ENCODE measurements around the gene RPL26.
"Not testable (repeated sequence)": the region's sequence is repeated elsewhere in the genome, so short reads cannot be mapped to it uniquely, and the experiment has no call there.

The RPL26 gene

GRCh38 chr17:8378117-8378516, 4.9 kb downstream of the RPL26 start:
- Histone ChIP-seq H3K4me1 (ENCODE audit: control insufficient read depth in 1 of 2, insufficient read depth in 2 of 2, low read length in 2 of 2) (peaks cover 0 to 40% of the 10 kb centered on the region in 2 donors), H3K36me3 (ENCODE audit: control insufficient read depth in 1 of 2, insufficient read depth in 2 of 2, low read length in 2 of 2) (peaks cover 44 to 46% of the 10 kb centered on the region in 2 donors)
- H3K9me3 ChIP-seq (ENCODE audit: control insufficient read depth in 1 of 2, low read length in 2 of 2); H3K4me3 ChIP-seq (ENCODE audit: low read depth in 1 of 2, low read length in 2 of 2); H3K27ac ChIP-seq (ENCODE audit: low read length); H3K27me3 ChIP-seq (ENCODE audit: low read depth, low read length): not testable (repeated sequence)

- no peaks in the 10 kb centered on the region for H3K27me3 ChIP-seq (ENCODE audit: low read depth, low read length)
- no peaks in the 10 kb centered on the region for H3K9me3 ChIP-seq (ENCODE audit: control insufficient read depth in 1 of 2, low read length in 2 of 2)
- H3K27ac ChIP-seq (ENCODE audit: low read length): peak overlapping the region; percentile 61
- H3K4me3 ChIP-seq (ENCODE audit: low read depth in 1 of 2, low read length in 2 of 2): no peak overlapping the region
- H3K36me3 ChIP-seq (ENCODE audit: control insufficient read depth in 1 of 2, insufficient read depth in 2 of 2, low read length in 2 of 2): peaks cover 44 to 46% of the 10 kb centered on the region in 2 donors
- peaks cover 0 to 40% of the 10 kb centered on the region in 2 donors for H3K4me1 ChIP-seq (ENCODE audit: control insufficient read depth in 1 of 2, insufficient read depth in 2 of 2, low read length in 2 of 2)
Measured at GRCh38 chr17:8377422-8377821, 5.6 kb downstream of the RPL26 start.

GRCh38 chr17:8376271-8377067, 6.5 kb downstream of the RPL26 start, which contains the start of gene KRABD2:
Gene KRABD2 (minus strand): TSS chr17:8376704.
- no peaks in the 10 kb centered on the region for H3K9me3 ChIP-seq (ENCODE audit: control insufficient read depth in 1 of 2, low read length in 2 of 2)
- H3K36me3 ChIP-seq (ENCODE audit: control insufficient read depth in 1 of 2, insufficient read depth in 2 of 2, low read length in 2 of 2): peaks cover 46 to 50% of the 10 kb centered on the region in 2 donors
- H3K4me1 ChIP-seq (ENCODE audit: control insufficient read depth in 1 of 2, insufficient read depth in 2 of 2, low read length in 2 of 2): peaks cover 0 to 31% of the 10 kb centered on the region in 2 donors
- H3K4me3 ChIP-seq (ENCODE audit: low read depth in 1 of 2, low read length in 2 of 2): peak within 1 kb of the TSS; percentile 73 to 95
- peak within 1 kb of the TSS; percentile 61 for H3K27ac ChIP-seq (ENCODE audit: low read length)
- no peaks in the 10 kb centered on the region for H3K27me3 ChIP-seq (ENCODE audit: low read depth, low read length)

GRCh38 chr17:8375738-8376259, 7.2 kb downstream of the RPL26 start:
- H3K9me3 ChIP-seq (ENCODE audit: control insufficient read depth in 1 of 2, low read length in 2 of 2): no peaks in the 10 kb centered on the region
- peak overlapping the region; percentile 61 for H3K27ac ChIP-seq (ENCODE audit: low read length)
- H3K4me3 ChIP-seq (ENCODE audit: low read depth in 1 of 2, low read length in 2 of 2): peak overlapping the region; percentile 73 to 95
- peaks cover 0 to 24% of the 10 kb centered on the region in 2 donors for H3K4me1 ChIP-seq (ENCODE audit: control insufficient read depth in 1 of 2, insufficient read depth in 2 of 2, low read length in 2 of 2)
- H3K27me3 ChIP-seq (ENCODE audit: low read depth, low read length): no peaks in the 10 kb centered on the region
- peaks cover 39 to 48% of the 10 kb centered on the region in 2 donors for H3K36me3 ChIP-seq (ENCODE audit: control insufficient read depth in 1 of 2, insufficient read depth in 2 of 2, low read length in 2 of 2)

- H3K27me3 ChIP-seq (ENCODE audit: low read depth, low read length); H3K9me3 ChIP-seq (ENCODE audit: control insufficient read depth in 1 of 2, low read length in 2 of 2); H3K4me3 ChIP-seq (ENCODE audit: low read depth in 1 of 2, low read length in 2 of 2); H3K27ac ChIP-seq (ENCODE audit: low read length): not testable (repeated sequence)
- H3K4me1 ChIP-seq (ENCODE audit: control insufficient read depth in 1 of 2, insufficient read depth in 2 of 2, low read length in 2 of 2): peaks cover 0 to 15% of the 10 kb centered on the region in 2 donors
- peaks cover 36 to 42% of the 10 kb centered on the region in 2 donors for H3K36me3 ChIP-seq (ENCODE audit: control insufficient read depth in 1 of 2, insufficient read depth in 2 of 2, low read length in 2 of 2)
Measured at GRCh38 chr17:8373856-8374255, 9.1 kb downstream of the RPL26 start.

- H3K4me3 ChIP-seq (ENCODE audit: low read depth in 1 of 2, low read length in 2 of 2): no peak overlapping the region
- H3K9me3 ChIP-seq (ENCODE audit: control insufficient read depth in 1 of 2, low read length in 2 of 2): no peaks in the 10 kb centered on the region
- peaks cover 0 to 15% of the 10 kb centered on the region in 2 donors for H3K4me1 ChIP-seq (ENCODE audit: control insufficient read depth in 1 of 2, insufficient read depth in 2 of 2, low read length in 2 of 2)
- peaks cover 32% of the 10 kb centered on the region in 2 donors for H3K36me3 ChIP-seq (ENCODE audit: control insufficient read depth in 1 of 2, insufficient read depth in 2 of 2, low read length in 2 of 2)
- H3K27me3 ChIP-seq (ENCODE audit: low read depth, low read length): no peaks in the 10 kb centered on the region
- no peak overlapping the region for H3K27ac ChIP-seq (ENCODE audit: low read length)
Measured at GRCh38 chr17:8372422-8372821, 10.6 kb downstream of the RPL26 start.

GRCh38 chr17:8371786-8372185, 11.2 kb downstream of the RPL26 start:
- Histone ChIP-seq H3K36me3 (ENCODE audit: control insufficient read depth in 1 of 2, insufficient read depth in 2 of 2, low read length in 2 of 2) (peaks cover 26% of the 10 kb centered on the region in 2 donors), H3K9me3 (ENCODE audit: control insufficient read depth in 1 of 2, low read length in 2 of 2) (no peaks in the 10 kb centered on the region), H3K4me1 (ENCODE audit: control insufficient read depth in 1 of 2, insufficient read depth in 2 of 2, low read length in 2 of 2) (peaks cover 0 to 10% of the 10 kb centered on the region in 2 donors), H3K27ac (ENCODE audit: low read length) (no peak overlapping the region), H3K27me3 (ENCODE audit: low read depth, low read length) (no peaks in the 10 kb centered on the region), H3K4me3 (ENCODE audit: low read depth in 1 of 2, low read length in 2 of 2) (no peak overlapping the region)

- peaks cover 24 to 26% of the 10 kb centered on the region in 2 donors for H3K36me3 ChIP-seq (ENCODE audit: control insufficient read depth in 1 of 2, insufficient read depth in 2 of 2, low read length in 2 of 2)
- no peak overlapping the region for H3K27ac ChIP-seq (ENCODE audit: low read length)
Measured at GRCh38 chr17:8369944-8370343, 13.0 kb downstream of the RPL26 start.

GRCh38 chr17:8368193-8368592, 14.8 kb downstream of the RPL26 start:
- H3K27me3 ChIP-seq (ENCODE audit: low read depth, low read length): no peaks in the 10 kb centered on the region
- H3K4me3 ChIP-seq (ENCODE audit: low read depth in 1 of 2, low read length in 2 of 2): no peak overlapping the region
- no peaks in the 10 kb centered on the region for H3K4me1 ChIP-seq (ENCODE audit: control insufficient read depth in 1 of 2, insufficient read depth in 2 of 2, low read length in 2 of 2)
- H3K9me3 ChIP-seq (ENCODE audit: control insufficient read depth in 1 of 2, low read length in 2 of 2): no peaks in the 10 kb centered on the region
- peaks cover 24 to 26% of the 10 kb centered on the region in 2 donors for H3K36me3 ChIP-seq (ENCODE audit: control insufficient read depth in 1 of 2, insufficient read depth in 2 of 2, low read length in 2 of 2)
- H3K27ac ChIP-seq (ENCODE audit: low read length): no peak overlapping the region

More at GRCh38 chr17:8369944-8370343, 13.0 kb downstream of the RPL26 start:
- Histone ChIP-seq H3K4me3 (ENCODE audit: low read depth in 1 of 2, low read length in 2 of 2) (no peak overlapping the region), H3K4me1 (ENCODE audit: control insufficient read depth in 1 of 2, insufficient read depth in 2 of 2, low read length in 2 of 2) (no peaks in the 10 kb centered on the region), H3K9me3 (ENCODE audit: control insufficient read depth in 1 of 2, low read length in 2 of 2) (no peaks in the 10 kb centered on the region), H3K27me3 (ENCODE audit: low read depth, low read length) (no peaks in the 10 kb centered on the region)

GRCh38 chr17:8366231-8366630, 16.8 kb downstream of the RPL26 start:
- Histone ChIP-seq H3K36me3 (ENCODE audit: control insufficient read depth in 1 of 2, insufficient read depth in 2 of 2, low read length in 2 of 2) (peaks cover 16 to 26% of the 10 kb centered on the region in 2 donors), H3K27me3 (ENCODE audit: low read depth, low read length) (no peaks in the 10 kb centered on the region), H3K4me1 (ENCODE audit: control insufficient read depth in 1 of 2, insufficient read depth in 2 of 2, low read length in 2 of 2) (no peaks in the 10 kb centered on the region), H3K4me3 (ENCODE audit: low read depth in 1 of 2, low read length in 2 of 2) (no peak overlapping the region), H3K9me3 (ENCODE audit: control insufficient read depth in 1 of 2, low read length in 2 of 2) (no peaks in the 10 kb centered on the region), H3K27ac (ENCODE audit: low read length) (no peak overlapping the region)

- Histone ChIP-seq H3K9me3 (ENCODE audit: control insufficient read depth in 1 of 2, low read length in 2 of 2) (no peaks in the 10 kb centered on the region), H3K4me1 (ENCODE audit: control insufficient read depth in 1 of 2, insufficient read depth in 2 of 2, low read length in 2 of 2) (peaks cover 0 to 6% of the 10 kb centered on the region in 2 donors), H3K27ac (ENCODE audit: low read length) (peak overlapping the region; percentile 5), H3K36me3 (ENCODE audit: control insufficient read depth in 1 of 2, insufficient read depth in 2 of 2, low read length in 2 of 2) (peaks cover 13 to 23% of the 10 kb centered on the region in 2 donors), H3K27me3 (ENCODE audit: low read depth, low read length) (no peaks in the 10 kb centered on the region), H3K4me3 (ENCODE audit: low read depth in 1 of 2, low read length in 2 of 2) (no peak overlapping the region)
Measured at GRCh38 chr17:8365143-8365542, 17.9 kb downstream of the RPL26 start.
